ENCODE results near the gene EEF1A1.

- no peak for TF ChIP-seq POLR2A (IDR thresholded peaks at IDR 0.05)
- TF ChIP-seq CTCF (IDR thresholded peaks at IDR 0.05) = no peak
Measured at GRCh38 chr6:73514746-73515110, 6.1 kb downstream of the EEF1A1 start.

Data from breast epithelium (tissue), 3 donors.